NCI-H2196 (cell line): ENCODE measurements around the gene ZNF335.
"Not testable (repeated sequence)": the region's sequence is repeated elsewhere in the genome, so short reads cannot be mapped to it uniquely, and the experiment has no call there.

Experiments used
- DNase-seq: peaks from one replicate; lab custom pipeline; 2025; ENCODE audit not compliant: unreplicated experiment; lab: John Stamatoyannopoulos, UW

The ZNF335 gene

GRCh38 chr20:45972500-45973183 lies 639 bp upstream of the ZNF335 start:
- DNase-seq: no peak

GRCh38 chr20:45971425-45971674 lies 653 bp downstream of the ZNF335 start:
- no peak for DNase-seq

GRCh38 chr20:45970646-45971424 lies 1.2 kb downstream of the ZNF335 start:
- DNase-seq: no peak

DNA sequence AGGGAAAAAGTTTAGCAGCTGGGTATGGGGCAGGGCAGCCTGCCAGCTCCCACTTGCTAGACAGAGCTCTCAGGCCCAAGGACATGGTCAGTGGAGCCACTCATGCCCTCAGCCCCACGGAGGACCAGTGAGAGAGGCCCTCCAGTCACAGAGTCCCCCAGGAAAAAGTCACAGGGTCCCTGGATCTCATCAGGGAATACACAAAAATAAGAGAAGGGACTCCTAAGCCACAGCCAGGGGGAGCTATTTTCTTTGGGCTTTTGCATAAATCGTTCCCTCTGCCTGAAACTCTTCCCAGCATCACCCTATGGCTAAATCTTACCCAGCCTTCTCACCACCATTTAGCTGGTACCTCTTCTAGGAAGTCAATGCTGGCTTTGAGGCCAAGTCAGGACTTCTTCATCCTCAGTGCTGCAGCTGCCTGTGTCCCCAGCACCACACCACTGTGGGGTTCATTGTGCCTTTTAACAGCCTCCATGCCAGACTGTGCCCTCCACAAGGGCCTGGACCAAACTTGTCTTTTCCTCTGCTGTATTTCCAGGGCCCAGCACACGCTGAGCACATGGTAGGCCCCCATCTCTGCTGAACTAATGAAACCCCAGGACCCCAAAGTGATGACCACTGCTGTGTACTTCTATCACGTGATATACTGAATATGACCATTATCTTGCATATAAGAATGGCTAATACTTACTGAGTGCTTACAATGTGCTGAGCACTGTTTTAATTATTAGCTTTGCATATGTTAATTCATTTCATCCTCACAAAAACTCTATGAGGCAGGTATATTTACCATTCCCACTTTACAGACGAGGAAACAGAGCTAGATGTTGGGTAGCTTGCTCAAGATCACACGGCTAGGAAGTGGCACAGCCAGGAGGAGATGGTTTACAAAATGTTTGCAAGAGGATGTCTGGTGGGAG lies 2.0 kb downstream of the ZNF335 start:
- peak; percentile 70 for DNase-seq

GRCh38 chr20:45968801-45969711 lies 2.9 kb downstream of the ZNF335 start:
- DNase-seq: no peak

DNA sequence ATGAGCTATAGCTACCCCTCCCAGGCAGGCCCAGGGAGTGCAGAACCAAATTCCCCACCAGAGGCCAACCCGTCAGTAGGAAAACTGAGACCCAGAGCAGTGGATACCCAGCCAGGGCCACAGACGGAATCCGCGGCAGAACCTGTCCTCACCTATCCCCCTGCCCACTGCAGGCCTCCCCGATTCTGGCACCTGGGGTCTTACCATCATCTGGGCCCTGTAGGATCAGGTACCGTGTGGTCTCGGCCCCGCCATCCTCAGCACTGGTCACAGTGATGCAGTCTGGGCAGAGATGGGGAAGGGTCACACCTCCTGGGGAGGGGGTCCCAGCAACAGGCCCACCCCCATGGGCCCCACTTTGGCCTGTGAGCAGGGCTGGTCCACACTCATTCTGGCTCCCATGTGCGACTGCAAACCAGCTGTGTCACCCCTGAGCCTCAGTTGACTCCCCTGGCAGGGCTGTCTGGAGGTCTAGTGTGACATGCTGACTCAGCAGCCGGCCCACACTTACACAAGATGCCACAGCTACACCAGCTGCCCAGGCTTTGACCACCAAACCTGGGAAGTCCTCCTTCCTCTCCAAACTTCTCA lies 3.8 kb downstream of the ZNF335 start:
- DNase-seq: no peak

- DNase-seq: no peak
These were observed 4.4 kb downstream of the ZNF335 start for GRCh38 chr20:45967551-45968080.

- DNase-seq: no peak
These were observed 6.6 kb downstream of the ZNF335 start for GRCh38 chr20:45965169-45966002.

DNA sequence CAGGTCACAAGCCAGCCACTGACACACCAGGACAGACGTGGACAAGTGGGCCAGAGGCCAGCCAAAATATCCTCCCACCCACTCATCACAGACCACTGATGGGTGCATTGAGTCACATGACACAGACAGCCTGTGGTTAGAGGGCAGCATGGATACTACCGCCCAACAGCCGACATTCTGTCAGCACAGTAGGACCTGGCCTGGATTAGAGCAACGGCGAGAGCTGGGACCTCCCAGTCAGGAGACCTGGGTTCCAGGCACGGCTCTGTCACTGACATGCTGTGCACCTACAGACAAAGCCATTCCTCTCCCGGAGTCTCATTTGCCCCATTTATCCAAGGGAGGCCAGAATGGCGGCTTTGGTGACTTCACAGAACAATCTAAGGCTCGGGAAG lies 8.0 kb downstream of the ZNF335 start:
- no peak for DNase-seq

GRCh38 chr20:45963059-45964005 lies 8.7 kb downstream of the ZNF335 start:
- DNase-seq: peak; percentile 76

GRCh38 chr20:45962031-45962755 lies 9.8 kb downstream of the ZNF335 start:
- no peak for DNase-seq

- DNase-seq: no peak
These were observed 11.9 kb downstream of the ZNF335 start for GRCh38 chr20:45959956-45960630.

- no peak for DNase-seq
These were observed 12.9 kb downstream of the ZNF335 start for GRCh38 chr20:45959126-45959525.

DNA sequence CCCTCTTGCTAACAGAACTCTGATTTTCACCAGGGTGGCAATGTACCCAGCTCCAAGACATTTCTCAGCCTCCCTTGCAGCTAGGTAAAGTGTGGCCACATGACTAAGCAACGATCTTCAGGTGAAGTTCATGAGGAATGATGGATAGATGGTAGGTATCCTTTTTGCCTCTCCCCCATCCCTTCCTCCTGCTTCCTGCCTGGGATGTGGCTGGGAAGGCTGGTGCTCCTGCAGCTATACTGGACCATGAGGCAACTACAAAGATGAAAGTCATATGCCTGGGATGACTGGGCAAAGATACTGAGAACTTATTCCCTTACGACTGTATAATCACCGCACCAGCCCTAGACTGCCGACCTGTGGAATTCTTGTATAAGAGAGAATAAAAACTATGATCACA lies 13.4 kb downstream of the ZNF335 start:
- DNase-seq: no peak

GRCh38 chr20:45957021-45957941 lies 14.7 kb downstream of the ZNF335 start:
- no peak for DNase-seq

DNA sequence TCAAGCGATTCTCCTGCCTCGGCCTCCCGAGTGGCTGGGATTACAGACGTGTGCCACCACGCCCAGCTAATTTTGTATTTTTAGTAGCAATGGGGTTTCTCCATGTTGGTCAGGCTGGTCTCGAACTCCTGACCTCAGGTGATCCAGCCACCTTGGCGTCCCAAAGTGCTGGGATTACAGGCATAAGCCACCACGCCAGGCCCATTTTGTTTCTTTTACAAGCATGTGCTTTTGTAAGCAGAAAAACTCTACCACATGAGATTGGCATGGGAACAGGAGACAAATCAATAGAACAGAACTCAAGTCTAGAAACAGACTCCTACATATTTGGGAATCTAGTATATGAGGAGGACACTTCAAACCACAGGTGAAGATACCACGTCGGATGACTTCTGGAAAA lies 15.7 kb downstream of the ZNF335 start:
- not testable (repeated sequence) for DNase-seq
